NK-92 (cell line): Measurements from ENCODE around the gene MRPS18B.
"Not testable (repeated sequence)": the region's sequence is repeated elsewhere in the genome, so short reads cannot be mapped to it uniquely, and the experiment has no call there.

ENCODE experiments used
- DNase-seq: peaks from one replicate; lab custom pipeline; 2025; ENCODE audit not compliant: unreplicated experiment; lab: John Stamatoyannopoulos, UW

MRPS18B gene

GRCh38 chr6:30617565-30618269, at the start of gene MRPS18B:
Gene MRPS18B (plus strand): TSS chr6:30617840. CDS start chr6:30617866, 26 bp downstream.
- peak; percentile 88 for DNase-seq

- no peak for DNase-seq
Measured at GRCh38 chr6:30568245-30568644, 49.4 kb upstream of the MRPS18B start.

- DNase-seq = no peak
Measured at GRCh38 chr6:30570263-30570662, 47.4 kb upstream of the MRPS18B start.

GRCh38 chr6:30570740-30571074, 46.9 kb upstream of the MRPS18B start:
- no peak for DNase-seq

GRCh38 chr6:30571075-30571761, 46.4 kb upstream of the MRPS18B start, which contains the start of gene ABCF1:
Gene ABCF1 (plus strand): TSS chr6:30571442. CDS start chr6:30571488, 46 bp downstream.
- DNase-seq = peak; percentile 86

- DNase-seq = no peak
Measured at GRCh38 chr6:30571762-30572082, 45.9 kb upstream of the MRPS18B start.

GRCh38 chr6:30572148-30572547, 45.5 kb upstream of the MRPS18B start:
- no peak for DNase-seq

- DNase-seq = no peak
Measured at GRCh38 chr6:30573113-30573512, 44.5 kb upstream of the MRPS18B start.

- DNase-seq = no peak
Measured at GRCh38 chr6:30578051-30578450, 39.6 kb upstream of the MRPS18B start.

GRCh38 chr6:30583921-30584320, 33.7 kb upstream of the MRPS18B start:
- no peak for DNase-seq

- DNase-seq = no peak
Measured at GRCh38 chr6:30589754-30590358, 27.8 kb upstream of the MRPS18B start.

- no peak for DNase-seq
Measured at GRCh38 chr6:30590509-30590908, 27.1 kb upstream of the MRPS18B start.

GRCh38 chr6:30591008-30591407, 26.6 kb upstream of the MRPS18B start:
- DNase-seq = no peak

GRCh38 chr6:30592287-30592686, 25.4 kb upstream of the MRPS18B start:
- no peak for DNase-seq

GRCh38 chr6:30597315-30598144, 20.1 kb upstream of the MRPS18B start:
- DNase-seq = not testable (repeated sequence)

- DNase-seq = no peak
Measured at GRCh38 chr6:30598912-30599624, 18.6 kb upstream of the MRPS18B start.

- no peak for DNase-seq
Measured at GRCh38 chr6:30599625-30600324, 17.9 kb upstream of the MRPS18B start.

- DNase-seq = no peak
Measured at GRCh38 chr6:30600451-30600961, 17.1 kb upstream of the MRPS18B start.

- no peak for DNase-seq
Measured at GRCh38 chr6:30601436-30601814, 16.2 kb upstream of the MRPS18B start.
